Measurements from ENCODE around the gene GATAD2A.

- TF ChIP-seq, protein P1, sequence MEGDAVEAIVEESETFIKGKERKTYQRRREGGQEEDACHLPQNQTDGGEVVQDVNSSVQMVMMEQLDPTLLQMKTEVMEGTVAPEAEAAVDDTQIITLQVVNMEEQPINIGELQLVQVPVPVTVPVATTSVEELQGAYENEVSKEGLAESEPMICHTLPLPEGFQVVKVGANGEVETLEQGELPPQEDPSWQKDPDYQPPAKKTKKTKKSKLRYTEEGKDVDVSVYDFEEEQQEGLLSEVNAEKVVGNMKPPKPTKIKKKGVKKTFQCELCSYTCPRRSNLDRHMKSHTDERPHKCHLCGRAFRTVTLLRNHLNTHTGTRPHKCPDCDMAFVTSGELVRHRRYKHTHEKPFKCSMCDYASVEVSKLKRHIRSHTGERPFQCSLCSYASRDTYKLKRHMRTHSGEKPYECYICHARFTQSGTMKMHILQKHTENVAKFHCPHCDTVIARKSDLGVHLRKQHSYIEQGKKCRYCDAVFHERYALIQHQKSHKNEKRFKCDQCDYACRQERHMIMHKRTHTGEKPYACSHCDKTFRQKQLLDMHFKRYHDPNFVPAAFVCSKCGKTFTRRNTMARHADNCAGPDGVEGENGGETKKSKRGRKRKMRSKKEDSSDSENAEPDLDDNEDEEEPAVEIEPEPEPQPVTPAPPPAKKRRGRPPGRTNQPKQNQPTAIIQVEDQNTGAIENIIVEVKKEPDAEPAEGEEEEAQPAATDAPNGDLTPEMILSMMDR (IDR thresholded peaks at IDR 0.05; ENCODE audit: insufficient read depth, low read depth, low read length), result no peak
- no peak for TF ChIP-seq EZH2 (IDR thresholded peaks at IDR 0.05; ENCODE audit: insufficient read depth, low read length)
Measured at GRCh38 chr19:19527371-19527656, 121.8 kb downstream of the GATAD2A start.

Measured in astrocyte (in vitro differentiated cells and primary cell).